Limb (tissue), 2 donors: ENCODE data around the gene UNC13A.
"Not testable (repeated sequence)": the region's sequence is repeated elsewhere in the genome, so short reads cannot be mapped to it uniquely, and the experiment has no call there.

Source experiments
- DNase-seq, 2 donors: peaks; one replicate each; pipeline ENCODE4 v3.0.0-alpha.2; 2016; ENCODE audit errors: extremely low spot score in 2 of 2

Gene UNC13A

GRCh38 chr19:17570291-17570690, 117.9 kb downstream of the UNC13A start:
- not testable (repeated sequence) for DNase-seq

GRCh38 chr19:17567940-17568339, 120.2 kb downstream of the UNC13A start:
- DNase-seq = no peak

- DNase-seq = no peak
Observed at GRCh38 chr19:17565611-17566010, 122.5 kb downstream of the UNC13A start.

- no peak for DNase-seq
Observed at GRCh38 chr19:17564781-17565180, 123.4 kb downstream of the UNC13A start.

- DNase-seq = no peak
Observed at GRCh38 chr19:17562561-17562960, 125.6 kb downstream of the UNC13A start.

GRCh38 chr19:17562097-17562496, 126.1 kb downstream of the UNC13A start:
- DNase-seq = no peak

- DNase-seq = no peak
Observed at GRCh38 chr19:17560205-17560595, 128.0 kb downstream of the UNC13A start.

GRCh38 chr19:17557466-17557865, 130.7 kb downstream of the UNC13A start:
- no peak for DNase-seq

GRCh38 chr19:17556995-17557394, 131.2 kb downstream of the UNC13A start:
- DNase-seq = no peak

GRCh38 chr19:17555929-17556813, 132.0 kb downstream of the UNC13A start:
- DNase-seq = peak; percentile 8 to 62

GRCh38 chr19:17555480-17555928, 132.7 kb downstream of the UNC13A start, which contains the start of gene COLGALT1:
Gene COLGALT1 (plus strand): TSS chr19:17555649. CDS start chr19:17555714, 65 bp downstream.
- DNase-seq = peak; percentile 97 to 98

GRCh38 chr19:17554968-17555479, 133.1 kb downstream of the UNC13A start:
- DNase-seq = no peak

- peak; percentile 65 to 82 for DNase-seq
Observed at GRCh38 chr19:17553256-17553655, 134.9 kb downstream of the UNC13A start.

GRCh38 chr19:17552735-17553134, 135.4 kb downstream of the UNC13A start:
- not testable (repeated sequence) for DNase-seq
